Left lung (tissue), 10 donors: ENCODE measurements around the gene UBE2J2. TPM values are rescaled to one million over a fixed set of nuclear protein-coding genes. Genes with fewer than 3 reads are reported as not detected.

Experiments used
- ATAC-seq: fragments of 200-7000 bp; cut with Tn5 transposase; one replicate; pipeline ENCODE4 v1.9.1; 2020; ENCODE audit warnings: moderate library complexity
- DNase-seq, 4 donors: peaks; one replicate each; pipeline ENCODE4 v3.0.0-alpha.2; 2013 to 2020
- H3K27ac ChIP-seq, 2 donors: fragments of 200-600 bp; sonication (generic) in 1 of 2; one replicate each; pipeline versions ENCODE4 v1.5.0 to v1.8.0; 2020 to 2021
- H3K27me3 ChIP-seq, 2 donors: fragments of 200-600 bp; sonication (generic) in 1 of 2; one replicate each; pipeline versions ENCODE4 v1.5.0 to v1.8.0; 2020 to 2021
- H3K36me3 ChIP-seq, 2 donors: fragments of 200-600 bp; sonication (generic) in 1 of 2; one replicate each; pipeline versions ENCODE4 v1.5.0 to v1.8.0; 2020 to 2021
- H3K4me1 ChIP-seq, 2 donors: fragments of 200-600 bp; one replicate each; pipeline ENCODE4 v1.8.0; 2021
- H3K4me3 ChIP-seq, 2 donors: fragments of 200-600 bp; sonication (generic) in 1 of 2; one replicate each; pipeline versions ENCODE4 v1.5.0 to v1.8.0; 2020 to 2021; ENCODE audit warnings: mild to moderate bottlenecking in 1 of 2
- H3K9me3 ChIP-seq, 2 donors: fragments of 200-600 bp; sonication (generic) in 1 of 2; one replicate each; pipeline versions ENCODE4 v1.5.0 to v1.8.0; 2020 to 2021
- CTCF ChIP-seq, 2 donors: fragments of 200-600 bp; sonication (generic) in 1 of 2; IDR thresholded peaks; one replicate each; pipeline versions ENCODE4 v1.5.0 to v1.8.0; 2021; ENCODE audit warnings: antibody characterized with exemption in 2 of 2
- intact Hi-C, 2 donors: fragments of 100-400 bp; cut with DNase I; formaldehyde crosslinking; loops; one replicate each; pipeline versions ENCODE4 v1.11.2 to v1.14.2; 2022
- polyA plus RNA-seq, 6 donors: library from polyadenylated mRNA; unstranded; fragments of 120-200 nt; gene quantifications; one replicate each; pipeline ENCODE4 v1.2.1, GENCODE V29; 2013; ENCODE audit not compliant: insufficient read length in 6 of 6
- total RNA-seq, 2 donors: library from RNA; stranded (reverse); fragmentation: NEBNext Ultra II Directional; extraction: Animal tissue kit (Norgen Biotek cat#: 25700); gene quantifications; one replicate each; pipeline ENCODE4 v1.2.1, GENCODE V29; 2021
- donor health status: DM: no; HTN: yes; CAD: no.
- donor health status: DM: no; HTN: no; CAD: no.

The UBE2J2 gene
- total and polyA plus RNA-seq, 8 donors = 42.8 to 68.6 (median 52.1) TPM

- Histone ChIP-seq H3K4me1 (peaks cover 0 to 24% of the 10 kb centered on the region in 2 donors), H3K9me3 (no peaks in the 10 kb centered on the region), H3K4me3 (no peak overlapping the region), H3K27me3 (no peaks in the 10 kb centered on the region), H3K36me3 (peaks cover 0 to 86% of the 10 kb centered on the region in 2 donors), H3K27ac (no peak overlapping the region)
- intact Hi-C loops = no loop called here
- no peak for TF ChIP-seq CTCF (IDR thresholded peaks at IDR 0.05)
- ATAC-seq (no peak), DNase-seq (no peak)
These were observed 47.7 kb downstream of the UBE2J2 start for GRCh38 chr1:1225913-1226312.

GRCh38 chr1:1225238-1225845 is 48.3 kb downstream of the UBE2J2 start:
- TF ChIP-seq CTCF (IDR thresholded peaks at IDR 0.05) = no peak
- Histone ChIP-seq H3K4me3 (no peak overlapping the region), H3K36me3 (peaks cover 0 to 92% of the 10 kb centered on the region in 2 donors), H3K4me1 (peaks cover 0 to 18% of the 10 kb centered on the region in 2 donors), H3K9me3 (no peaks in the 10 kb centered on the region), H3K27me3 (no peaks in the 10 kb centered on the region), H3K27ac (no peak overlapping the region)
- DNase-seq (peak in 1 of 4 donors; percentile 67), ATAC-seq (peak; percentile 87)
- intact Hi-C loops = no loop called here

- H3K36me3 ChIP-seq = peaks cover 0 to 100% of the 10 kb centered on the region in 2 donors
- no peak overlapping the region for H3K27ac ChIP-seq
- peaks cover 0 to 6% of the 10 kb centered on the region in 2 donors for H3K4me1 ChIP-seq
- TF ChIP-seq CTCF (IDR thresholded peaks at IDR 0.05) = no peak
- no peak overlapping the region for H3K4me3 ChIP-seq
- ATAC-seq (no peak), DNase-seq (no peak)
- H3K9me3 ChIP-seq = no peaks in the 10 kb centered on the region
- H3K27me3 ChIP-seq = no peaks in the 10 kb centered on the region
- intact Hi-C loops = no loop called here
These were observed 49.8 kb downstream of the UBE2J2 start for GRCh38 chr1:1223891-1224290.

- Histone ChIP-seq H3K4me1 (peaks cover 0 to 6% of the 10 kb centered on the region in 2 donors), H3K36me3 (peaks cover 0 to 100% of the 10 kb centered on the region in 2 donors), H3K27me3 (no peaks in the 10 kb centered on the region), H3K9me3 (no peaks in the 10 kb centered on the region), H3K27ac (no peak overlapping the region), H3K4me3 (no peak overlapping the region)
- intact Hi-C loops = no loop called here
- no peak for TF ChIP-seq CTCF (IDR thresholded peaks at IDR 0.05)
- ATAC-seq = no peak
- no peak for DNase-seq
These were observed 50.3 kb downstream of the UBE2J2 start for GRCh38 chr1:1223321-1223720.

GRCh38 chr1:1222575-1223225 is 51.0 kb downstream of the UBE2J2 start:
- Histone ChIP-seq H3K27me3 (no peaks in the 10 kb centered on the region), H3K4me1 (peaks cover 0 to 6% of the 10 kb centered on the region in 2 donors), H3K9me3 (no peaks in the 10 kb centered on the region), H3K36me3 (peaks cover 0 to 100% of the 10 kb centered on the region in 2 donors), H3K4me3 (no peak overlapping the region), H3K27ac (no peak overlapping the region)
- DNase-seq = no peak
- no peak for ATAC-seq
- intact Hi-C loops = no loop called here
- TF ChIP-seq CTCF (IDR thresholded peaks at IDR 0.05) = no peak
